ENCODE data around the gene PTPN20.

Gene PTPN20

GRCh38 chr10:47035171-47035818 is 124.1 kb downstream of the PTPN20 start:
- ATAC-seq (replicated peaks; ENCODE audit: extremely low read depth, poor library complexity, severe bottlenecking) (no peak), DNase-seq (ENCODE audit: low spot score in 2 of 2) (no peak)
- no peaks in the 10 kb centered on the region for H3K4me1 Mint-ChIP-seq
- H3K27me3 Mint-ChIP-seq = no peaks in the 10 kb centered on the region
- H3K27ac Mint-ChIP-seq (ENCODE audit: low read depth) = no peak overlapping the region
- no peaks in the 10 kb centered on the region for H3K9me3 Mint-ChIP-seq
- peaks cover 2% of the 10 kb centered on the region for H3K36me3 Mint-ChIP-seq (ENCODE audit: insufficient read depth)
- H3K4me3 Mint-ChIP-seq = no peak overlapping the region

DNA sequence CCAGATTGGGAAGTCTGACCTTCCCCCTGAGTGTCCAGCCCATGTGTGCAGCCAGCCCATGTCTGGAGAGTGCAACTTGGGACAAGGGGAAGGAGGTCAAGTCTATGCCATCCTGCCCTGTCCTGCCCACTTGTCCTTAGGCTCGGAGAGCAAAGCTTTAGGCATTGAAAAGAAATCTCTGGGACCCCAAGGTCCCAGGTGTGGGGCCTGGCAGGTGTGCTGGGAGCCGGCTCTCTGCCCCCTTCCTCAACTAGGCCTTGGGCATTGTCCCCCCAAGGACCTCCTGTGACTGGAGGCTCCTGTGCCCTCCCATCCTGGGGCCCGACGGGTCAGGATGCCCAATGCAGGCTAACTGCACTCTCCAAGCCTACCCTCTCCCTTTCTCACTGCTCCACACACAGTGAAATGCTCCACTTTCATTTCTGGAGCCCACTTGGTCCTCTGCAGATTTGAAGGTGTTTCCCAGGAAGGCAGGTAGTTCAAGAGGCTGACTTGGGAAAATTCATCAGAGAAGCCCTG is 124.7 kb downstream of the PTPN20 start:
- Mint-ChIP-seq H3K36me3 (ENCODE audit: insufficient read depth) (peaks cover 2% of the 10 kb centered on the region), H3K4me1 (no peaks in the 10 kb centered on the region), H3K9me3 (no peaks in the 10 kb centered on the region), H3K4me3 (no peak overlapping the region), H3K27ac (ENCODE audit: low read depth) (no peak overlapping the region), H3K27me3 (no peaks in the 10 kb centered on the region)
- DNase-seq (ENCODE audit: low spot score in 2 of 2) (no peak), ATAC-seq (replicated peaks; ENCODE audit: extremely low read depth, poor library complexity, severe bottlenecking) (no peak)

- DNase-seq (ENCODE audit: low spot score in 2 of 2) (no peak), ATAC-seq (replicated peaks; ENCODE audit: extremely low read depth, poor library complexity, severe bottlenecking) (no peak)
- no peaks in the 10 kb centered on the region for H3K27me3 Mint-ChIP-seq
- H3K9me3 Mint-ChIP-seq = no peaks in the 10 kb centered on the region
- no peaks in the 10 kb centered on the region for H3K36me3 Mint-ChIP-seq (ENCODE audit: insufficient read depth)
- no peak overlapping the region for H3K27ac Mint-ChIP-seq (ENCODE audit: low read depth)
- no peak overlapping the region for H3K4me3 Mint-ChIP-seq
- H3K4me1 Mint-ChIP-seq = no peaks in the 10 kb centered on the region
These were observed 125.5 kb downstream of the PTPN20 start for GRCh38 chr10:47036771-47037170.

DNA sequence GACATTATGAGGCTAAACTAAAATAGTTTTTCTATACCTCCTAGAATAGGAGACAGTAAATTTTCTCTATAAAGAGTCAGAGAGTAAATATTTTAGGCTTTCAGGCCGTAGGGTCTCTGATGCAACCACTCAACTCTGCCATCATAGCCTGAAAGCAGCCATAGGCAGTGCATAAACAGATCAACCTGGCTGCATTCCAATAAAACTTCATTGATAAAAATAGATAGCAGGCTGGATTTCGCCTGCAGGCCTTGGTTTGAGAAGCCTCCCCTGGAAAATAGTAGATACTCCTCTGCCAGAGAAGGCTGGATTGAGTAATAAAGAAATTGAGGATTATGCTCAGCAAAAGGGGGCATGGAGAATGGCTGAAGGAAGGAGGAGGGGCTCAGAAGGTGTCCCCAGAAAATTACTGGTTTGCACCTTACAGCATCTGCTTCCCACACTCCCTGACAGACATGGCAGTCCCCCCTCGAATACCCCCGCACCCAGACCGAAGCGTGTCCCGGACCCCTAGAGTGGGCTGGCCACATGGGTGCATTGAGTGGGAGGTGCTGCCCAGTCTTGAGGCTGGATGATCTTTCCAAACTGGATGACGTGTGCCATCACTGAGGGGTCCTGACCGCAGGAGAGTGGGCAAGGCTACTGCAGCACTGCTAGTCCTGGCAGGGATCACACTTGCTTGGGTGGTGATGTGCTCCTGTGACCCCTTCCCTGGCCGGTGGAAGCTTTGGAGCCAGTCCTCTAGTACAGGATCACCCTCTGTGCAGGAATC is 126.6 kb downstream of the PTPN20 start:
- Mint-ChIP-seq H3K4me3 (no peak overlapping the region), H3K27ac (ENCODE audit: low read depth) (no peak overlapping the region), H3K9me3 (no peaks in the 10 kb centered on the region), H3K27me3 (no peaks in the 10 kb centered on the region), H3K4me1 (no peaks in the 10 kb centered on the region), H3K36me3 (ENCODE audit: insufficient read depth) (no peaks in the 10 kb centered on the region)
- ATAC-seq (replicated peaks; ENCODE audit: extremely low read depth, poor library complexity, severe bottlenecking) (no peak), DNase-seq (ENCODE audit: low spot score in 2 of 2) (no peak)

- Mint-ChIP-seq H3K9me3 (no peaks in the 10 kb centered on the region), H3K4me1 (no peaks in the 10 kb centered on the region), H3K27me3 (no peaks in the 10 kb centered on the region), H3K27ac (ENCODE audit: low read depth) (no peak overlapping the region), H3K4me3 (no peak overlapping the region), H3K36me3 (ENCODE audit: insufficient read depth) (no peaks in the 10 kb centered on the region)
- ATAC-seq (replicated peaks; ENCODE audit: extremely low read depth, poor library complexity, severe bottlenecking) = no peak
- DNase-seq (ENCODE audit: low spot score in 2 of 2) = no peak
These were observed 127.8 kb downstream of the PTPN20 start for GRCh38 chr10:47038881-47039561.

DNA sequence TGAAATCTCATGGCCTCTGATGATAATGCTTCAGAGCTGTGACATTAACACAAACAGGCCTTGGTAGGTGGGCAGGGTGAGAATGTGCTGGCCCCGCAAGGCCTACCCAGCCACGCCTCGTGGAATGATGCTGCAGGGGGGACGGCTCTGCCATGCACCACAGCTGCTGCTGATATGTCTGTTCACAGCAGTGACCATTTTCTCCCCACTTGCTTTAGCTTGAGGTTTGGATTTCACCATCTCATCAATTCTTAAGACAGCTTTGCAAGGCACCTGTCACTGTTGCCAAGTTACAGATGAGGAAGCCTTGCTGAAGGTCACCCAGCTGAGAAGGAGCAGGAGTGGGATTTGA is 128.3 kb downstream of the PTPN20 start:
- no peak for DNase-seq (ENCODE audit: low spot score in 2 of 2)
- H3K9me3 Mint-ChIP-seq = no peaks in the 10 kb centered on the region
- H3K4me3 Mint-ChIP-seq = no peak overlapping the region
- H3K4me1 Mint-ChIP-seq = no peaks in the 10 kb centered on the region
- no peaks in the 10 kb centered on the region for H3K27me3 Mint-ChIP-seq
- ATAC-seq (replicated peaks; ENCODE audit: extremely low read depth, poor library complexity, severe bottlenecking) = no peak
- no peaks in the 10 kb centered on the region for H3K36me3 Mint-ChIP-seq (ENCODE audit: insufficient read depth)
- no peak overlapping the region for H3K27ac Mint-ChIP-seq (ENCODE audit: low read depth)

GRCh38 chr10:47040041-47040491 is 128.8 kb downstream of the PTPN20 start:
- DNase-seq (ENCODE audit: low spot score in 2 of 2) (no peak), ATAC-seq (replicated peaks; ENCODE audit: extremely low read depth, poor library complexity, severe bottlenecking) (no peak)
- Mint-ChIP-seq H3K9me3 (no peaks in the 10 kb centered on the region), H3K27ac (ENCODE audit: low read depth) (no peak overlapping the region), H3K27me3 (no peaks in the 10 kb centered on the region), H3K4me3 (no peak overlapping the region), H3K4me1 (no peaks in the 10 kb centered on the region), H3K36me3 (ENCODE audit: insufficient read depth) (no peaks in the 10 kb centered on the region)

DNA sequence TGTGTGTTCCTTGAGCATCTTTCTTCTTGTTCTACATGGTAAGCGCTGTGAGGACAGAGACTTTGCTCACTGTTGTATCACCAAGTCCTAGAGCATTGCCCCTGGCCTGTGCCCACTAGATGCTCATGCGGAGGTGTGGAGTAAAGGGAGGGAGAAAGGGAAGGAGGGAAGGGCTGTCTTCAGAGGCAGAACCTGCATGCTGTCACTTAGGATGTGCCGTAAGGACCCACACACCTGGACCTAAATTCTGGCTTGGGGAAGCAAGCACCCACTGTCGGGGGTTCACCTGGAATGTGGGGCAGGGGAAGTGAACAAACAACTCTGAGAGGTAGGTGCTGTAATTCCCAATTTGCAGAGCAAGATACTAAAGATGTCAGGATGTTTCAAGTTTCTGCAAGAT is 129.5 kb downstream of the PTPN20 start:
- Mint-ChIP-seq H3K36me3 (ENCODE audit: insufficient read depth) (no peaks in the 10 kb centered on the region), H3K27me3 (no peaks in the 10 kb centered on the region), H3K4me3 (no peak overlapping the region), H3K4me1 (no peaks in the 10 kb centered on the region), H3K9me3 (no peaks in the 10 kb centered on the region), H3K27ac (ENCODE audit: low read depth) (no peak overlapping the region)
- DNase-seq (ENCODE audit: low spot score in 2 of 2) (no peak), ATAC-seq (replicated peaks; ENCODE audit: extremely low read depth, poor library complexity, severe bottlenecking) (no peak)

GRCh38 chr10:47041396-47042198 is 130.4 kb downstream of the PTPN20 start:
- Mint-ChIP-seq H3K27me3 (no peaks in the 10 kb centered on the region), H3K27ac (ENCODE audit: low read depth) (no peak overlapping the region), H3K4me1 (no peaks in the 10 kb centered on the region), H3K9me3 (no peaks in the 10 kb centered on the region), H3K4me3 (no peak overlapping the region), H3K36me3 (ENCODE audit: insufficient read depth) (no peaks in the 10 kb centered on the region)
- DNase-seq (ENCODE audit: low spot score in 2 of 2) (no peak), ATAC-seq (replicated peaks; ENCODE audit: extremely low read depth, poor library complexity, severe bottlenecking) (no peak)

DNA sequence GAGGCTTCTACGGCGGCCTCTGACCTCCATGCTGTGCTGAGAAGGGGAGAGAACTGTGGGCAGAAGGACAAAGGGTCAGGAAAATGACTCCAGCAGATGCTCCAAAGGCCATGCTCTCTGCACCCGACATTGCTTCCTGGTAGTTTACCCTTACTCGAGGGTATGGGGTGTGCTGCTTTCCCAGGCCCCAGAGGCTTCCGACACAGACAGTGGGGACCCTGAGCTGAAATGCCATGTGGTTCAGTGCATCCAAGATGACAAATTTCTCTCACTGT is 130.9 kb downstream of the PTPN20 start:
- no peaks in the 10 kb centered on the region for H3K27me3 Mint-ChIP-seq
- no peak overlapping the region for H3K27ac Mint-ChIP-seq (ENCODE audit: low read depth)
- no peak overlapping the region for H3K4me3 Mint-ChIP-seq
- H3K4me1 Mint-ChIP-seq = peaks cover 3% of the 10 kb centered on the region
- ATAC-seq (replicated peaks; ENCODE audit: extremely low read depth, poor library complexity, severe bottlenecking) (no peak), DNase-seq (ENCODE audit: low spot score in 2 of 2) (no peak)
- H3K9me3 Mint-ChIP-seq = no peaks in the 10 kb centered on the region
- H3K36me3 Mint-ChIP-seq (ENCODE audit: insufficient read depth) = no peaks in the 10 kb centered on the region

DNA sequence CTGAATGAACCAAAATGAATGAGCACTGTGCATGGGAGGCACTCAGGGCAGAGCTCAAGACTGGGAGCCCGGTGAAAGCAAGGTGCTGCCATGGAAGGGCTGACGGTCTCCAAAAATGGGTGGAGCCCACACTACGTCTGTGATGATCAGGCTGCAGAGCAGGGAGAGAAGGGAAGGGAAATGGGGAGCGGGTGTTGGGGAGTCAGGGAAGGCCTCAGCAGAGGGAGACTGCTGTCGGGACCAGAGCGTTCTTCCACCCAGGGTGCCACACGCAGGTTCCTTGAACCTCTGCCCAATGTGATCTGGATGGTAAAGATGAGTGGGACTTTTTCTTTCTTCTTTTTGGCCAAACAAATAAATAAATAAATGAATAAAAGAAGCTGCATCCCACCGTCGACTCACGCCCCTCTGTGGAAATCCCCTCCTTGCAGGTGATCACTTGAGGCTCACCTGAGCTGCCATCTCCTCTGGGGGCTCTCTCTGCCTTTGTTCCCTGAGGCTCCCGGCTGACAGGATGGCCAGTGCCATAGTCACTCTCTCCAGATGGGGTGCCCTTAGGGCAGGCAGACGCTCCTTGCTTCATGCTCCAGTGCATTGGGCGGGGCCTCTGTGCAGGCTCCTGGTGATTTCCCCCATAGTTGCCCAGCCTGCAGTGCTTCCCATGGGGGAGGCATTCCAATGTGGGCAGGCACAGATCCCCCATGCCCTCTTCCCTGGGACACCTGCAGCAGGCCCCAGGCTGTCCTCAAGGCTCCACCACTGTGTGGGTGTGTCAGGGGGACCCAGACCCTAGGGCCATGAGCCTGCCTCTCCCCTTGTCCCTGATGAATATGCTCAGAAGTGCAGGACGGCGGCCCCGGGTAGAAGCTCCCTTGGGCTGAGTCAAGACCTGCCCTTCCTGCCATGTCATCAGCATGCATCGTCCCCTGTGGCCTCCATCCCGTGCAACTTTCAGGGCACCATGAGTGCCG is 131.8 kb downstream of the PTPN20 start:
- H3K9me3 Mint-ChIP-seq = no peaks in the 10 kb centered on the region
- no peak overlapping the region for H3K4me3 Mint-ChIP-seq
- H3K4me1 Mint-ChIP-seq = peaks cover 12% of the 10 kb centered on the region
- no peaks in the 10 kb centered on the region for H3K27me3 Mint-ChIP-seq
- H3K36me3 Mint-ChIP-seq (ENCODE audit: insufficient read depth) = peaks cover 3% of the 10 kb centered on the region
- ATAC-seq (replicated peaks; ENCODE audit: extremely low read depth, poor library complexity, severe bottlenecking) (no peak), DNase-seq (ENCODE audit: low spot score in 2 of 2) (no peak)
- H3K27ac Mint-ChIP-seq (ENCODE audit: low read depth) = no peak overlapping the region

All from central memory CD8-positive, alpha-beta T cell (primary cell).